HepG2 (cell line): ENCODE measurements around the gene PKP4. TPM values are rescaled to one million over a fixed set of nuclear protein-coding genes. Genes with fewer than 3 reads are reported as not detected.

Experiments
- ATAC-seq: fragments of 200-7000 bp; cut with Tn5 transposase; 3 replicates; pipeline ENCODE4 v1.9.1; 2020; ENCODE audit warnings: mild to moderate bottlenecking, moderate library complexity
- BruUV-seq: library from RNA; stranded (reverse); fragments of 400-500 nt; replicated peaks from 2 replicates; lab custom pipeline; 2021; lab: Mats Ljungman, UMichigan
- CTCF ChIA-PET: fragments of 300-600 bp; formaldehyde crosslinking; extraction: SDS; loops from one replicate; lab custom pipeline; 2021; ENCODE audit warnings: low total read pairs, inconsistent platforms, low intra/inter-chr PET ratio; lab: Yijun Ruan, JAX
- POLR2A ChIA-PET: fragments of 350-600 bp; sonication (Branson Sonifier 250); formaldehyde crosslinking; loops from one replicate; lab custom pipeline; 2020; ENCODE audit warnings: antibody characterized with exemption, inconsistent platforms; lab: Yijun Ruan, JAX
- DNase-seq: peaks from one replicate; pipeline ENCODE4 v3.0.0-alpha.2; 2015; ENCODE audit warnings: low spot score
- FAIRE-seq: peaks from 3 replicates; lab custom pipeline; 2011; peaks lifted over from hg19 to GRCh38; lab: Jason Lieb, UNC
- H2AFZ ChIP-seq: one replicate; pipeline ENCODE4 v1.6.1; 2011; ENCODE audit warnings: low read length, inconsistent platforms
- H3K27ac ChIP-seq: fragments of 300-600 bp; 3 replicates; pipeline ENCODE4 v1.8.0; 2011; ENCODE audit warnings: mixed run types, mild to moderate bottlenecking, mixed read lengths, low read length, inconsistent platforms; ENCODE audit not compliant: insufficient read depth; ENCODE audit errors: extremely low read length
- H3K27me3 ChIP-seq, 2 experiments: fragments of 200-600 bp in 1 of 2; 2 replicates in 1 of 2; 3 replicates in 1 of 2; pipeline versions ENCODE4 v1.6.0 to v1.8.0; 2011; ENCODE audit warnings: low read length in 2 of 2, mild to moderate bottlenecking in 2 of 2, moderate library complexity in 2 of 2, inconsistent platforms in 1 of 2; ENCODE audit not compliant: insufficient read depth in 2 of 2, control insufficient read depth in 1 of 2
- H3K36me3 ChIP-seq, 2 experiments: fragments of 200-600 bp in 1 of 2; replicated peaks in 1 of 2; 2 replicates in 1 of 2; 3 replicates in 1 of 2; pipeline versions ENCODE4 v1.5.1 to v1.8.0; 2011; ENCODE audit warnings: low read length in 2 of 2, inconsistent platforms in 1 of 2; ENCODE audit not compliant: insufficient read depth in 2 of 2, control insufficient read depth in 1 of 2
- H3K4me1 ChIP-seq: 2 replicates; pipeline ENCODE4 v1.5.1; 2012; ENCODE audit warnings: low read length, inconsistent platforms; ENCODE audit not compliant: insufficient read depth
- H3K4me2 ChIP-seq: 2 replicates; pipeline ENCODE4 v1.6.0; 2011; ENCODE audit warnings: low read depth, low read length, inconsistent platforms
- H3K4me3 ChIP-seq, 3 experiments: fragments of 200-600 bp in 1 of 3; sonication (generic), shearing (Covaris generic) in 1 of 3; replicated peaks in 1 of 3; 2 replicates each; pipeline ENCODE4 v1.5.1; 2011 to 2016; ENCODE audit warnings: low read length in 3 of 3, inconsistent platforms in 2 of 3, low read depth in 2 of 3, mild to moderate bottlenecking in 2 of 3, control low read depth in 1 of 3, mixed read lengths in 1 of 3; ENCODE audit not compliant: insufficient read depth in 1 of 3
- H3K79me2 ChIP-seq: one replicate; pipeline ENCODE4 v1.6.1; 2011; ENCODE audit warnings: low read length, inconsistent platforms; ENCODE audit not compliant: insufficient read depth
- H3K9ac ChIP-seq: 2 replicates; pipeline ENCODE4 v1.6.0; 2011; ENCODE audit warnings: mild to moderate bottlenecking, low read depth, low read length, inconsistent platforms; ENCODE audit not compliant: insufficient read depth
- H3K9me3 ChIP-seq: 2 replicates; pipeline ENCODE4 v1.5.1; 2012; ENCODE audit warnings: mild to moderate bottlenecking, low read length
- H4K20me1 ChIP-seq: 2 replicates; pipeline ENCODE4 v1.6.0; 2011; ENCODE audit warnings: inconsistent platforms, mild to moderate bottlenecking, low read length, moderate library complexity; ENCODE audit not compliant: insufficient read depth
- HDAC1 ChIP-seq: sonication (generic); formaldehyde crosslinking; IDR thresholded peaks from 2 replicates; pipeline ENCODE4 v1.5.1; 2020; ENCODE audit warnings: mild to moderate bottlenecking, missing genetic modification reagents
- HES4 ChIP-seq: sonication (generic); formaldehyde crosslinking; IDR thresholded peaks from 2 replicates; pipeline ENCODE4 v1.9.0; 2021; ENCODE audit warnings: mild to moderate bottlenecking, missing genetic modification reagents, borderline replicate concordance
- HOXD1 ChIP-seq: sonication (generic); formaldehyde crosslinking; IDR thresholded peaks from 2 replicates; pipeline ENCODE4 v1.5.0; 2020; ENCODE audit warnings: missing genetic modification reagents
- IRF2 ChIP-seq: IDR thresholded peaks from 2 replicates; pipeline ENCODE4 v1.6.1; 2018; ENCODE audit warnings: missing genetic modification reagents, missing compliant biosample characterization
- MYNN ChIP-seq: sonication (generic); formaldehyde crosslinking; IDR thresholded peaks from 2 replicates; pipeline ENCODE4 v1.4.0; 2020; ENCODE audit warnings: mild to moderate bottlenecking, low read depth, missing genetic modification reagents
- NPAS2 ChIP-seq: sonication (generic); formaldehyde crosslinking; IDR thresholded peaks from 2 replicates; pipeline ENCODE4 v1.8.0; 2022; ENCODE audit warnings: mild to moderate bottlenecking, missing genetic modification reagents, borderline replicate concordance
- RAD21 ChIP-seq: fragments of 450-650 bp; formaldehyde crosslinking; IDR thresholded peaks from 2 replicates; pipeline ENCODE4 v1.5.0; 2020; ENCODE audit warnings: mild to moderate bottlenecking
- REPIN1 ChIP-seq: sonication (generic); formaldehyde crosslinking; IDR thresholded peaks from 2 replicates; pipeline ENCODE4 v1.8.0; 2022; ENCODE audit warnings: missing genetic modification reagents, low read depth, mild to moderate bottlenecking, borderline replicate concordance
- ZKSCAN8 ChIP-seq: IDR thresholded peaks from 2 replicates; pipeline ENCODE4 v1.6.1; 2016; ENCODE audit warnings: borderline replicate concordance, missing genetic modification reagents, missing compliant biosample characterization
- ZNF263 ChIP-seq: sonication (generic); formaldehyde crosslinking; IDR thresholded peaks from 2 replicates; pipeline ENCODE4 v1.4.0; 2020; ENCODE audit warnings: missing genetic modification reagents
- ZNF292 ChIP-seq: sonication (generic); formaldehyde crosslinking; IDR thresholded peaks from 2 replicates; pipeline ENCODE4 v1.8.1; 2022; ENCODE audit warnings: mild to moderate bottlenecking, low read depth, missing genetic modification reagents, borderline replicate concordance
- ZSCAN21 ChIP-seq: sonication (generic); formaldehyde crosslinking; IDR thresholded peaks from 2 replicates; pipeline ENCODE4 v1.8.0; 2022; ENCODE audit warnings: mild to moderate bottlenecking, missing genetic modification reagents, moderate library complexity, borderline replicate concordance
- WGBS: methylation state at CpG from one replicate; pipeline ENCODE4 v1.1.6; 2017; ENCODE audit warnings: low lambda C conversion rate; 5-methylcytosine and 5-hydroxymethylcytosine counted together
- in situ Hi-C: cut with HindIII; loops from 2 replicates; pipeline ENCODE4 v1.10.0; 2017; ENCODE audit warnings: low pct_unique_long_range_greater_than_20kb; ENCODE audit not compliant: extremely low pct_ligation_motif_present
- intact Hi-C: fragments of 100-400 bp; cut with micrococcal nuclease; formaldehyde crosslinking; loops from one replicate; pipeline ENCODE4 v1.10.0; 2022; ENCODE audit not compliant: unreplicated experiment
- polyA plus RNA-seq, 8 experiments: library from polyadenylated mRNA; depleted of rRNA in 3 of 8; stranded (reverse) in 7 of 8; unstranded in 1 of 8; fragments of >200 nt; fragmentation: Illumina TruSeq in 4 of 8; extraction: Trizol in 4 of 8; gene quantifications; 2 replicates each; pipeline versions ENCODE4 v1.2.1 to v1.2.3, GENCODE V29; 2011 to 2016; ENCODE audit warnings: low read depth in 4 of 8, missing spikeins in 1 of 8, mixed read lengths in 1 of 8; ENCODE audit not compliant: insufficient read depth in 1 of 8
- total RNA-seq, 5 experiments: library from RNA; depleted of rRNA; stranded (reverse); fragments of >200 nt; fragmentation: Illumina TruSeq; extraction: Trizol; gene quantifications; 2 replicates each; pipeline ENCODE4 v1.2.3, GENCODE V29; 2016; ENCODE audit warnings: low read depth in 1 of 5
- TF ChIP-seq, protein P1 (sequence below): IDR thresholded peaks from 2 replicates; pipeline ENCODE4 v1.6.1; 2016; ENCODE audit warnings: low read depth, missing genetic modification reagents, missing compliant biosample characterization

Gene PKP4
- total and polyA plus RNA-seq, 2 of the 13 experiments (the other 11 are each of a cell fraction or from before 2014, with no cell fraction given), result 80.9 to 90.5 TPM

GRCh38 chr2:158695744-158696143 is 239.0 kb downstream of the PKP4 start (continued):
- TF ChIP-seq HOXD1 (CRISPR knock-in tag) (peak; percentile 57; the same call in 1 of the 2 replicates), ZSCAN21 (CRISPR knock-in tag) (peak; percentile 52; the same call in 1 of the 2 replicates), REPIN1 (CRISPR knock-in tag) (peak; percentile 53; the same call in 1 of the 2 replicates), IRF2 (CRISPR knock-in tag) (peak; percentile 85)

DNA sequence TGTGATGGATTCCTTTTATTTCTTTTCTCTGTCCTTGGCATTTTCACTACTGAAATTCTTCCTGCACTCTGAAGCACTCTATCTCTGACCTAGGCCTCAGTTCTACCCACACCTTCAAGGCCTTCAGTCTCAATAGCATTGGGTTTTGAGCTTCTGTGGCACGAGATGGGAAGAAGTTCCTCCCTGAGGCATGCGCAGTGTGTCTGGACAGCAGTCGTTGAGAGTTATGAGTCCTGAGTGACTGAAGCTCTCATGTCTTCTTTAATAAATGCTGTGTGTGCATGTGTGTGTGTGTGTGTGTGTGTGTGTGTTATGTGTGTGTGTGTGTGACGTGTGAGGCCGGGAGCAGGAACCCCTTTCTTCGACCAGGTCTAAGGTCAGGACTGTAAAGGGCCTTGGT is 242.6 kb downstream of the PKP4 start:
- 51% methylated on average over 6 of the region's 6 CpGs for WGBS
- Histone ChIP-seq H3K36me3 (no peaks in the 10 kb centered on the region), H3K9ac (no peak overlapping the region), H3K9me3 (peaks cover 16% of the 10 kb centered on the region), H3K27me3 (peaks cover 0 to 15% of the 10 kb centered on the region in 2 experiments; a peak in 1 of 5 replicates), H3K4me1 (peaks cover 10% of the 10 kb centered on the region), H4K20me1 (no peaks in the 10 kb centered on the region), H3K27ac (no peak overlapping the region), H3K4me2 (no peak overlapping the region), H3K79me2 (no peaks in the 10 kb centered on the region), H3K4me3 (no peak overlapping the region), H2AFZ (no peak overlapping the region)
- ATAC-seq (no peak), FAIRE-seq (no peak), DNase-seq (no peak)
- ChIA-PET POLR2A (no interaction called here), CTCF (no interaction called here)
- intact Hi-C loops, result no loop called here
- no peak for TF ChIP-seq RAD21 (CRISPR knock-in tag)
- in situ Hi-C loops, result no loop called here
- no TSS peak for BruUV-seq

GRCh38 chr2:158701101-158701500 is 244.3 kb downstream of the PKP4 start:
- H3K79me2 ChIP-seq, result no peaks in the 10 kb centered on the region
- POLR2A ChIA-PET, result no interaction called here
- no peaks in the 10 kb centered on the region for H4K20me1 ChIP-seq
- no peak overlapping the region for H3K27ac ChIP-seq
- in situ Hi-C loops, result no loop called here
- no peak for ATAC-seq
- intact Hi-C loops, result no loop called here
- BruUV-seq, result no TSS peak
- DNase-seq, result no peak
- H2AFZ ChIP-seq, result no peak overlapping the region
- CTCF ChIA-PET, result no interaction called here
- no peaks in the 10 kb centered on the region for H3K4me1 ChIP-seq
- no peak overlapping the region for H3K4me2 ChIP-seq
- H3K9me3 ChIP-seq, result peaks cover 32% of the 10 kb centered on the region
- no peak overlapping the region for H3K4me3 ChIP-seq
- no peak overlapping the region for H3K9ac ChIP-seq
- peaks cover 0 to 18% of the 10 kb centered on the region in 2 experiments; a peak in 1 of 5 replicates for H3K27me3 ChIP-seq
- no peaks in the 10 kb centered on the region for H3K36me3 ChIP-seq
- no peak for FAIRE-seq
- WGBS, result 20% methylated on average over 3 of the region's 3 CpGs
- TF ChIP-seq MYNN (CRISPR knock-in tag), result no peak
- TF ChIP-seq NPAS2 (CRISPR knock-in tag), result no peak
- no peak for TF ChIP-seq ZNF292 (CRISPR knock-in tag)
- TF ChIP-seq ZKSCAN8 (CRISPR knock-in tag), result no peak
- no peak for TF ChIP-seq HES4
- no peak for TF ChIP-seq HDAC1 (CRISPR knock-in tag)
- no peak for TF ChIP-seq ZNF263 (CRISPR knock-in tag)
- TF ChIP-seq, protein P1, sequence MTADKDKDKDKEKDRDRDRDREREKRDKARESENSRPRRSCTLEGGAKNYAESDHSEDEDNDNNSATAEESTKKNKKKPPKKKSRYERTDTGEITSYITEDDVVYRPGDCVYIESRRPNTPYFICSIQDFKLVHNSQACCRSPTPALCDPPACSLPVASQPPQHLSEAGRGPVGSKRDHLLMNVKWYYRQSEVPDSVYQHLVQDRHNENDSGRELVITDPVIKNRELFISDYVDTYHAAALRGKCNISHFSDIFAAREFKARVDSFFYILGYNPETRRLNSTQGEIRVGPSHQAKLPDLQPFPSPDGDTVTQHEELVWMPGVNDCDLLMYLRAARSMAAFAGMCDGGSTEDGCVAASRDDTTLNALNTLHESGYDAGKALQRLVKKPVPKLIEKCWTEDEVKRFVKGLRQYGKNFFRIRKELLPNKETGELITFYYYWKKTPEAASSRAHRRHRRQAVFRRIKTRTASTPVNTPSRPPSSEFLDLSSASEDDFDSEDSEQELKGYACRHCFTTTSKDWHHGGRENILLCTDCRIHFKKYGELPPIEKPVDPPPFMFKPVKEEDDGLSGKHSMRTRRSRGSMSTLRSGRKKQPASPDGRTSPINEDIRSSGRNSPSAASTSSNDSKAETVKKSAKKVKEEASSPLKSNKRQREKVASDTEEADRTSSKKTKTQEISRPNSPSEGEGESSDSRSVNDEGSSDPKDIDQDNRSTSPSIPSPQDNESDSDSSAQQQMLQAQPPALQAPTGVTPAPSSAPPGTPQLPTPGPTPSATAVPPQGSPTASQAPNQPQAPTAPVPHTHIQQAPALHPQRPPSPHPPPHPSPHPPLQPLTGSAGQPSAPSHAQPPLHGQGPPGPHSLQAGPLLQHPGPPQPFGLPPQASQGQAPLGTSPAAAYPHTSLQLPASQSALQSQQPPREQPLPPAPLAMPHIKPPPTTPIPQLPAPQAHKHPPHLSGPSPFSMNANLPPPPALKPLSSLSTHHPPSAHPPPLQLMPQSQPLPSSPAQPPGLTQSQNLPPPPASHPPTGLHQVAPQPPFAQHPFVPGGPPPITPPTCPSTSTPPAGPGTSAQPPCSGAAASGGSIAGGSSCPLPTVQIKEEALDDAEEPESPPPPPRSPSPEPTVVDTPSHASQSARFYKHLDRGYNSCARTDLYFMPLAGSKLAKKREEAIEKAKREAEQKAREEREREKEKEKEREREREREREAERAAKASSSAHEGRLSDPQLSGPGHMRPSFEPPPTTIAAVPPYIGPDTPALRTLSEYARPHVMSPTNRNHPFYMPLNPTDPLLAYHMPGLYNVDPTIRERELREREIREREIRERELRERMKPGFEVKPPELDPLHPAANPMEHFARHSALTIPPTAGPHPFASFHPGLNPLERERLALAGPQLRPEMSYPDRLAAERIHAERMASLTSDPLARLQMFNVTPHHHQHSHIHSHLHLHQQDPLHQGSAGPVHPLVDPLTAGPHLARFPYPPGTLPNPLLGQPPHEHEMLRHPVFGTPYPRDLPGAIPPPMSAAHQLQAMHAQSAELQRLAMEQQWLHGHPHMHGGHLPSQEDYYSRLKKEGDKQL (CRISPR knock-in tag), result no peak
